Pancreas (tissue), 10 donors: ENCODE results near the gene PTTG1IP. TPM values are rescaled to one million over a fixed set of nuclear protein-coding genes. Genes with fewer than 3 reads are reported as not detected.

Source experiments
- ATAC-seq, 4 donors: fragments of 200-7000 bp; cut with Tn5 transposase; one replicate each; pipeline versions ENCODE4 v1.8.0 to v1.9.1; 2020; ENCODE audit warnings: mild to moderate bottlenecking in 4 of 4, moderate library complexity in 4 of 4
- DNase-seq, 6 donors: peaks; one replicate each; pipeline ENCODE4 v3.0.0-alpha.2; 2020
- FAIRE-seq: peaks from 2 replicates; lab custom pipeline; 2012; peaks lifted over from hg19 to GRCh38; lab: Jason Lieb, UNC
- H3K27ac ChIP-seq, 4 donors: fragments of 200-600 bp; sonication (generic); 1 replicate in 3 of 4; 2 replicates in 1 of 4; pipeline versions ENCODE4 v1.5.0 to v1.8.0; 2020
- H3K27me3 ChIP-seq, 4 donors: fragments of 200-600 bp; one replicate each; pipeline ENCODE4 v1.8.0; 2021
- H3K36me3 ChIP-seq, 3 donors: fragments of 200-600 bp; sonication (generic) in 1 of 3; one replicate each; pipeline versions ENCODE4 v1.5.0 to v1.8.0; 2020 to 2021
- H3K4me1 ChIP-seq, 3 donors: fragments of 200-600 bp; one replicate each; pipeline ENCODE4 v1.8.0; 2021
- H3K4me3 ChIP-seq, 4 donors: fragments of 200-600 bp; sonication (generic) in 2 of 4; one replicate each; pipeline versions ENCODE4 v1.5.0 to v1.8.0; 2020 to 2021
- H3K9me3 ChIP-seq, 4 donors: fragments of 200-600 bp; one replicate each; pipeline ENCODE4 v1.8.0; 2021
- WGBS, 2 donors: extraction: QIAGEN DNeasy Blood & Tissue Kit; methylation state at CpG; one replicate each; pipeline ENCODE4 v1.1.7; 2013; 5-methylcytosine and 5-hydroxymethylcytosine counted together
- intact Hi-C, 3 donors: fragments of 100-400 bp; cut with DNase I; formaldehyde crosslinking; loops; one replicate each; pipeline versions ENCODE4 v1.11.1 to v1.14.2; 2022
- polyA plus RNA-seq, 2 donors: library from polyadenylated mRNA; stranded (reverse); fragments of 200-250 nt; gene quantifications; one replicate each; pipeline ENCODE4 v1.2.3, GENCODE V29; 2013
- total RNA-seq, 6 donors: library from RNA; stranded (reverse); fragmentation: NEBNext Ultra II Directional in 4 of 6; extraction: Animal tissue kit (Norgen Biotek cat#: 25700) in 4 of 6; gene quantifications; one replicate each; pipeline versions ENCODE4 v1.2.1 to v1.2.4, GENCODE V29; 2021 to 2023
- TF ChIP-seq, protein P1 (sequence below), 4 donors: fragments of 200-600 bp; sonication (generic) in 3 of 4; IDR thresholded peaks; one replicate each; pipeline versions ENCODE4 v1.5.0 to v1.8.0; 2021; ENCODE audit warnings: antibody characterized with exemption in 4 of 4
- donor health status: healthy with polysubstance abuse.
- donor health status: DM: no; HTN: no; CAD: no; lungs with moderate emphysema.
- donor health status: DM: no; HTN: no; CAD: no.
- donor health status: control.
- donor health status: control.
- donor health status: Bipolar disorder and iron deficiency.
- donor health status: DM: yes; HTN: yes; CAD: no.
- donor health status: DM: no; HTN: no; CAD: no.
- donor health status: DM: no; HTN: no; CAD: no.
- donor health status: DM: yes; HTN: yes; CAD: no.

PTTG1IP gene
- total and polyA plus RNA-seq, 8 donors, result 44.9 to 118 (median 60.6) TPM

DNA sequence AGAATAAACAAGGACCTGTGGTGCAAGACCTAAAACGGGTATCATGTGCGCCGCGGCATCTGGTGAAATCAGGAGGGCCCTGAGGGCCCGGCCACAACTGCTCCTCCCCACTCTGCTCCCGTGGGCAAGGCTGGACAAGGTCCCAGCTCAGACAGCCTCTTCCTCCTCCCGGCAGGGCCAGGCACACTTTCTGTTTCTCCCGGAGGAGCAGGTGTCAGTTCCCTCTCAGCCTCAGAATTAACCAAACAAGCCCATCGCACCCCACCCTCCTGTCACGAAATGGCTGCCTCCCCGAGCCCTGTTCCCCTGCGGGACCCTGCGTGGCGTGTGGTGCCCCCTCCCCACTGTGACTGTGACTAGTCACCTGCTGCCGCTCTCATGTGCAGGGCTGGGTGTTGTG, 15.2 kb downstream of the PTTG1IP start:
- DNase-seq (peak in 1 of 6 donors; percentile 33), ATAC-seq (no peak), FAIRE-seq (no peak)
- TF ChIP-seq, protein P1, sequence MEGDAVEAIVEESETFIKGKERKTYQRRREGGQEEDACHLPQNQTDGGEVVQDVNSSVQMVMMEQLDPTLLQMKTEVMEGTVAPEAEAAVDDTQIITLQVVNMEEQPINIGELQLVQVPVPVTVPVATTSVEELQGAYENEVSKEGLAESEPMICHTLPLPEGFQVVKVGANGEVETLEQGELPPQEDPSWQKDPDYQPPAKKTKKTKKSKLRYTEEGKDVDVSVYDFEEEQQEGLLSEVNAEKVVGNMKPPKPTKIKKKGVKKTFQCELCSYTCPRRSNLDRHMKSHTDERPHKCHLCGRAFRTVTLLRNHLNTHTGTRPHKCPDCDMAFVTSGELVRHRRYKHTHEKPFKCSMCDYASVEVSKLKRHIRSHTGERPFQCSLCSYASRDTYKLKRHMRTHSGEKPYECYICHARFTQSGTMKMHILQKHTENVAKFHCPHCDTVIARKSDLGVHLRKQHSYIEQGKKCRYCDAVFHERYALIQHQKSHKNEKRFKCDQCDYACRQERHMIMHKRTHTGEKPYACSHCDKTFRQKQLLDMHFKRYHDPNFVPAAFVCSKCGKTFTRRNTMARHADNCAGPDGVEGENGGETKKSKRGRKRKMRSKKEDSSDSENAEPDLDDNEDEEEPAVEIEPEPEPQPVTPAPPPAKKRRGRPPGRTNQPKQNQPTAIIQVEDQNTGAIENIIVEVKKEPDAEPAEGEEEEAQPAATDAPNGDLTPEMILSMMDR (IDR thresholded peaks at IDR 0.05), result no peak
- intact Hi-C loops, result no loop called here
- Histone ChIP-seq H3K4me1 (no peaks in the 10 kb centered on the region), H3K27me3 (no peaks in the 10 kb centered on the region), H3K4me3 (no peak overlapping the region), H3K9me3 (no peaks in the 10 kb centered on the region), H3K27ac (no peak overlapping the region), H3K36me3 (peaks cover 0 to 38% (median 15%) of the 10 kb centered on the region in 3 donors)
- WGBS, 2 donors, result 81 to 84% methylated on average over 15 of the region's 15 CpGs

DNA sequence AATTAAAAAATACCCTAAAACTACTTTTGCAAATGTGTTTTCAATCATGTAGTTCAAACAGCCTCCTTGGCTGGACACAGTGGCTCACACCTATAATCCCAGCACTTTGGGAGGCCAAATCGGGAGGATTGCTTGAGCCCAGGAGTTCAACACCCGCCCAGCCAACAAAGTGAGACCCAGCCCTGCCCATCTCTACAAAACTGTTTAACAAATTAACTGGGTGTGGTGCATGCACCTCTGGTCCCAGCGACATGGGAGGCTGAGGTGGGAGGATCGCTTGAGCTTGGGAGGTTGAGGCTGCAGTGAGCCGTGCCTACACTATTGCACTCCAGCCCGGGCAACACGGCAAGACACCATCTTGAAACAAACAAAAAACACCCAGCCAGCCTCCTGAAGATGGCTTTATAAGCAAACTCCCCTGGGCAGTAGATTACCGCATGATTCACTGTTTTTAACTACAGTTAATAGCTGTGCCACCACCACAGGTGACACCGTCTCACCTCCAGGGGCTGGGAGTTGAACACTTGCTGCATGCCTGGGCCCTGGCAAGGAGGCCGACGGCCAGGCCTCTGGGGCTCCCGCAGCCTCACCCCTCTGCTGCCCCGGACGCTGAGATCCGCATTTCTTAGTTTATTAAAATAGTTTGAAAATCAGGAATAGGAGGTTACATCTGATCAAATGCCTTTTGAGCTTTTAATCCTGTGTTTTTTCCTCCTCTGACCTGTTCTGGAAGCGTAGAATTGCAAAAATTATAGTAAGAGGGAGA, 16.2 kb downstream of the PTTG1IP start:
- Histone ChIP-seq H3K4me3 (no peak overlapping the region), H3K4me1 (no peaks in the 10 kb centered on the region), H3K36me3 (peaks cover 0 to 42% (median 15%) of the 10 kb centered on the region in 3 donors), H3K9me3 (no peaks in the 10 kb centered on the region), H3K27ac (no peak overlapping the region), H3K27me3 (no peaks in the 10 kb centered on the region)
- DNase-seq, result peak in 1 of 6 donors; percentile 40
- FAIRE-seq, result no peak
- no peak for ATAC-seq
- TF ChIP-seq, protein P1 (IDR thresholded peaks at IDR 0.05), result no peak
- WGBS, 2 donors, result 87 to 91% methylated on average over 16 of the region's 16 CpGs
- intact Hi-C loops, result no loop called here

DNA sequence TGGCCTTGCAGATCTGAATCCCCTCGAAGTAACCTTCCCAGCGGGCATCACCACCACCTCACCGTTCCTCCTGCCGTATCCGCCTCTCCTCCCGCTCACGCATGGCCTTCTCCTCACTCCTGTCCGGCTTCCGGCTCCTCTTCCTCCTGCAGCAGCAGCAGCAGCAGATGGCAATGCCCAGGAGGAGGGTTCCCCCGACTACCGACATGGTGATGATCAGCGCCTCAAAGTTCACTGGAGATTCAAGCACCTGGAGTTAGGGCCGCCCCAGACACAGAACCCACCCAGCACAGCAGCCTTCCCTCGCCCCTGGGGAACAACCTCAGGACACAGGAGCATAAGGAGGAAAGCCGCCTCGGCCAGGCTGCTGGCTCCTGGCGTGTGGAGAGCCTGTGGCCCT, 17.4 kb downstream of the PTTG1IP start:
- no peaks in the 10 kb centered on the region for H3K9me3 ChIP-seq
- H3K36me3 ChIP-seq, result peaks cover 0 to 48% (median 23%) of the 10 kb centered on the region in 3 donors
- ATAC-seq (no peak), DNase-seq (peak in 1 of 6 donors; percentile 46), FAIRE-seq (no peak)
- no peaks in the 10 kb centered on the region for H3K27me3 ChIP-seq
- intact Hi-C loops, result no loop called here
- H3K4me1 ChIP-seq, result no peaks in the 10 kb centered on the region
- TF ChIP-seq, protein P1 (IDR thresholded peaks at IDR 0.05), result no peak
- no peak overlapping the region for H3K4me3 ChIP-seq
- WGBS, 2 donors, result 90 to 95% methylated on average over 17 of the region's 17 CpGs
- H3K27ac ChIP-seq, result no peak overlapping the region

DNA sequence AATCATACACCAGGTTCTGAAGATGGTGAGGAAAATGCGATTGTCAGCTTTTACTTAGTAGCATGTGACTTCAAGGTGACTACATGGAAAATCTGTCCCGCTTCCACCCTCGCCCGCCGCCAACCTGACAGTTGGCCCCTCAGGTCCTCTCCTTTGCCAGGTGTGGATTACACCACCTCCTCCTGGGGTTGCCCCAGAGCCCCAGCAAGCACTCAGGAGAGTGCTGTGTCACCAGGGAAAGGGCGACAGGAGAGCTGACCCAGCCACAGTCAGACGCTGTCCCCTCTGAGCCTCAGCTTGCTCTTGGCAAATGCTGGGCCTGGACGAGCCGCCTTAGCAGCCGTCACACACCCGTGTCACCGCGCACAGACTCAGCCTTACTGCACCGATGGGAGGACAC, 17.9 kb downstream of the PTTG1IP start:
- Histone ChIP-seq H3K27me3 (no peaks in the 10 kb centered on the region), H3K9me3 (no peaks in the 10 kb centered on the region), H3K4me1 (no peaks in the 10 kb centered on the region), H3K4me3 (no peak overlapping the region), H3K36me3 (peaks cover 0 to 52% (median 24%) of the 10 kb centered on the region in 3 donors), H3K27ac (no peak overlapping the region)
- TF ChIP-seq, protein P1 (IDR thresholded peaks at IDR 0.05), result no peak
- intact Hi-C loops, result no loop called here
- FAIRE-seq (no peak), ATAC-seq (no peak), DNase-seq (no peak)
- 92 to 95% methylated on average over 14 of the region's 14 CpGs for WGBS, 2 donors
